CD4-positive, alpha-beta T cell treated with Interleukin-6 at 100 ng/mL for 8 hours (primary cell): ENCODE measurements around the gene NDC1.
"Not testable (repeated sequence)": the region's sequence is repeated elsewhere in the genome, so short reads cannot be mapped to it uniquely, and the experiment has no call there.

Source experiments
- DNase-seq: peaks from one replicate; pipeline ENCODE4 v3.0.0-alpha.2; 2020; ENCODE audit warnings: mixed read lengths, low spot score

NDC1 gene

GRCh38 chr1:53822931-53823330, 15.2 kb downstream of the NDC1 start:
- no peak for DNase-seq

DNA sequence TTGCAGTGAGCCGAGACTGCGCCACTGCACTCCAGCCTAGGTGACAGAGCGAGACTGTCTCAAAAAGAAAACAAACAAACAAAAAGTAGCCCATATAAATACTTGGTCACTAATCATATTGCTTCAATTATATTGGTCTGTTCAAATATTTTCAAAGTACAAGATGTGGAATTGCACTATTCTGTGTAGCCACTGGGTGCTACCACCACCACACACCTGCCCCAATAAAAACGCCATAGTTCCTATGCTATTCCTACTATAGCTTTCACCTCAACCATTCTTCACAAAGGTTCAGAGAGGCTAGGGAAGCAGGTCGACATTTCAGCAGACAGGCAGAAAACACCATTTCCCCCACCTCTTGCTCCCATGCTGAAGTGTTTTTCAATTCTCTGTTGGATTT, 16.7 kb downstream of the NDC1 start:
- DNase-seq = no peak

- DNase-seq = no peak
Measured at GRCh38 chr1:53819387-53819786, 18.7 kb downstream of the NDC1 start.

GRCh38 chr1:53816584-53816983, 21.5 kb downstream of the NDC1 start:
- not testable (repeated sequence) for DNase-seq

GRCh38 chr1:53815484-53815883, 22.6 kb downstream of the NDC1 start:
- DNase-seq = not testable (repeated sequence)

- no peak for DNase-seq
Measured at GRCh38 chr1:53811414-53811851, 26.7 kb downstream of the NDC1 start.

DNA sequence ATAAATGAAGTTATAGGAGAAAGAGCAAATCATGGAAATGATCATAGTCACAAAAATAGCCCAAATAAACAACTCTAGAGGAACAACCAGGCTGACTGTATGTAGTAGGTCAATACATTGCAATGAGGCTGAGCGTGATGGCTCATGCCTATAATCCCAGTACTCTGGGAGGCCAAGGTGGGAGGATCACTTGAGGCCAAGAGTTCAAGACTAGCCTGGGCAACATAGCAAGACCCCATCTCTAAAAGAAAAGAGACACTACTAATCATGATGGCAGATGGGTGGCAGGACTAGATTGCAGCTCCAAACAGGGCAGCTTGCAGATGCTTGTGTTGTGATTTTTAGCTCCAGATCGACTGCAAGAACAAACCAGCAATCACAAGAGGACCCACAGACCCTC, 27.6 kb downstream of the NDC1 start:
- DNase-seq = no peak

- no peak for DNase-seq
Measured at GRCh38 chr1:53810007-53810406, 28.1 kb downstream of the NDC1 start.

DNA sequence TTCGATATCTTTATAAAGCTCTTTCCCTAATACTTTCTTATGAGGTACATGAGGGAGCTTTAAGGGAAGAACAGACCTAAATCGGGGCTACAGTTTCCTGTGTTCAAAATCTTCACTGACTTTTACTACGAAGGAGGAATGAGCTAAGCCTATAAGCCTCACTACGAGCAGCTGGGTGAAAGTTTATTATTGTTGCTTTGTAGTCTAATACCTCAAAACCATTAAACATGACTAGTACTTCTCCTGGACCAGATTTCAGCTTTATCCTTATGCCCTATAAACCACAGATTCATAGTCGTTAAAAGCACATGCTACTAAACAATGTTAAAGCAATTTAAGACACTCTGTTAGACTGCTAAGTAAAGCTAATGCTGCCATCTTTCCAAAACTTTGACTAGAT, 30.2 kb downstream of the NDC1 start:
- no peak for DNase-seq

DNA sequence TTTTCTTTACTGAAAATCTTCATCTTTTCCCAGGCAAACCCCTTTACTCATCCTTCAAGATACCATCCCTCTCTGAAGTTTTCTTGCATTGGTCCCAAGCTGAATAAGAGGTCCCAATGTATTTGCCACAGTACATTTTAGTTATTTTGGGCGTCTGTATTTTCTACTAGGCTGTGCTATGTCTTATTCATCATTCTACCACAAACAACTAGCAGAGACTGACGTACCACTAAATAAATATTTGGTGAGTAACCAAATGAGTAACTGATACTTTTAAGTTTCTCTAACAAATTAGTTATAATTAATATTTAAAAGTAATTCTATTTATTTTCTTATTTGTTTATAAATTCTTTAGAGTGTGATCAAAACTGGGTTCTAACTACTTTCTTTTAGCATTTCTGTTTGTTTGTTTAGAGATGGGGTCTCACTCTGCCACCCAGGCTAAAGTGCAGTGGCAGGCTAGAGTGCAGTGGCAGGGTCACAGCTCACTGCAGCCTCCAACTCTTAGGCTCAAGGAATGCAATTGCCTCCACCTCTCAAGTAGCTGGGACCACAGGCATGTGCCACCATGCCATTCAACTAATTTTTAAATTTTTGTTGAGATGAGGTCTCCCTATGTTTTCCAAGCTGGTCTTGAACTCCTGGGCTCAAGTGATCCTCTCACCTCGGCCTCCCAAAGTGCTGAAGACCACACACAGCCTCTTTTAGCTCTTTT, 33.1 kb downstream of the NDC1 start:
- DNase-seq = no peak

DNA sequence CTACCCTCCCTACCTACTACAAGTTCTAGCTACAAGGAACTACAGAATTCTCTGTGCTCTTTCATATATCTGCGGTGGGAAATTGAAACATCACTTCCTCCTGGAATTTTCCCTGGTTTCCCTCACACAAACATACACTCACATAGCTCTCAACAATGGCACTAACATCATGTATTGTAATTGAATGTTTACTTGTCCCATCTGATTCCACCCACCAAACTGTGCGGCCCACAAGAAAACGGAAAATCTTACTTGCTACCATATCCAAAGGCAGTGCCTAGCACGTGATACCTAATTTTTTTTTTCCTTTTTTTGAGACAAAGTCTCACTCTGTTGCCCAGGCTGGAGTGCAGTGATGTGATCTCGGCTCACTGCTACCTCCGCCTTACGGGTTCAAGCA, 33.9 kb downstream of the NDC1 start:
- no peak for DNase-seq

GRCh38 chr1:53800621-53801020, 37.5 kb downstream of the NDC1 start:
- no peak for DNase-seq

GRCh38 chr1:53799141-53799540, 39.0 kb downstream of the NDC1 start:
- DNase-seq = no peak

- DNase-seq = no peak
Measured at GRCh38 chr1:53792806-53793205, 45.3 kb downstream of the NDC1 start.

DNA sequence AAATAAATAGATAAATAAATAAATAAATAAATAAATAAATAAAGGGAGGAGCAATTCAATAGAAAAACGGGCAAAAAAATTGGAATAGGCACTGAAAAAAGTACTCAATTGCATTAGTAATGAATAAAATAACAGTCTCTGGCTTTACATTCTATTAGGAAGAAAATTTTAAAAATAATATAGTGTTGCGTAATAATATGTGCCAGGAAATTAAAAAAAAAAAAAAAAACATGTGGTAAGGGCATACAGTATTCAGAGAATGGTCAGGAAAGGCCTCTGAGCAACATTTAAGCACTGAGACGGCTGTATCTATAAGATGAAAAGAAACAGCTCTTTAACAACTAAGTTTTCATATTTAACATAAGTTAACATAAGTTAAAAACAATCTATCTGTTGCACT, 50.4 kb downstream of the NDC1 start:
- no peak for DNase-seq

DNA sequence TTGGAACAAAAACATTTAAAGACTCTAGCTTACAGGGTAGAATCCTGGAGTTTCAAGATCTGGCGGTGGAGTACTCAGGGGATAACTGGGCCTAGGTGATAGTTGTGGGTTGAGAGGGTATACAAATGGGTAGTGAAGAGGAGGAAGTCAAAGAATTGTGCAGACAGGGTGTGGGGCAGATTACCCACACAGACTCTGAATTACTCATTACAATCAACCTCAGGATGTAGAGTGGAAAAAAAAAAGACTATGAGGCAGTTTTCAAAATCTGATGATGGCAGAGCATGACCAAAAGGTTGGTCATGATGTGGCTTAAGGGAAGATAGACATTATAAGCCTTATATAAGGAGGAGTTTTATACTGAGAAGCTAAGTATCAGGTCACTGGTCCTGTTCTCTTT, 55.0 kb downstream of the NDC1 start:
- no peak for DNase-seq

GRCh38 chr1:53781654-53782053, 56.4 kb downstream of the NDC1 start:
- DNase-seq = no peak

DNA sequence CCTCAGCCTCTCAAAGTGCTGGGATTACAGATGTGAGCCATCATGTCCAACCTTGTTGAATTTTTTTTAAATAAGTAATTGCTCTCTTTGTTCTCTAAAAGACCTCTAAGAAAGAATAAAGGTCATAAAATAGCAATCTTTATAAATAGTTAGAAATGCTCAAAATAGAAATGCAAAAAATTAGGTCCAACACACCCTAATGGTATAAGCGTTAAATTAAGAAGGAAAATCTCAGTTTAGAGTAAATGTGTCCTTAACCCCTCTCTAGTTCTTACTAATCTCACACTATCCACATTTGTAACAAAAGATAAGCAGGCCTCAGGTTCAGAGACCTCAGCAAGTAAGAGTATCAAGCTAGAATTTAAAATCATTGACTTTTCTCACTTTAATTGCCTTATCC, 60.8 kb downstream of the NDC1 start:
- DNase-seq = no peak

GRCh38 chr1:53771648-53772047, 66.4 kb downstream of the NDC1 start:
- no peak for DNase-seq

- DNase-seq = no peak
Measured at GRCh38 chr1:53769780-53770179, 68.3 kb downstream of the NDC1 start.

- no peak for DNase-seq
Measured at GRCh38 chr1:53769184-53769583, 68.9 kb downstream of the NDC1 start.

DNA sequence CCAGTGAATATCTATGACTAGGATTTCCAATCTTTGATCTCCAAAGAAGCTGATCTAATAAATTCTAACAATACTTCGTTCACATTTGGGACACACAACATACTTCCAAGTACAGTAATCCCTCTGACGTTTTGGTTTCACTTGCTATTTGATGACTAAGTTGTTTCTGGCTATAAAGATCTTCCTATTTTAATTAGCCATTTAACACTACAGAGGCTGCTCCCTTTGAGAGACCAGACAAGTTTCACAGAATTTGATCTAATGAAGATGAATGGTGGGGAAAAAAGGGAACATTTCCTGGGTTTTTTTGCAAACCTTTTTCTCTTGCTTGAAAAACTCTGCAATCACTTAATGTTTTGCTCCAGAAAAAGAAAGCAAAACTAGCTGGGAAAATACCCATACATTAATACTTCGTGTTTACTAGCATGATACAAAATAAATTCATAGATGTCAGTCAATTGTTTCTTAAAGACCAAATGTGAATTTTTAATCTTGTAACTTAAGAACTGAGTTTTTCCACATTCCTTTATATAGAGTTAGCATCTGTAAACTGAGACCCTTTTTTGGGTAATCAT, 71.2 kb downstream of the NDC1 start:
- DNase-seq = no peak

GRCh38 chr1:53766194-53766742, 71.8 kb downstream of the NDC1 start:
- no peak for DNase-seq

GRCh38 chr1:53765657-53766056, 72.4 kb downstream of the NDC1 start:
- DNase-seq = no peak
